HepG2 (cell line): ENCODE measurements around the gene CABP4. TPM values are rescaled to one million over a fixed set of nuclear protein-coding genes. Genes with fewer than 3 reads are reported as not detected.

Experiments used
- ATAC-seq: fragments of 200-7000 bp; cut with Tn5 transposase; 3 replicates; pipeline ENCODE4 v1.9.1; 2020; ENCODE audit warnings: mild to moderate bottlenecking, moderate library complexity
- BruUV-seq: library from RNA; stranded (reverse); fragments of 400-500 nt; replicated peaks from 2 replicates; lab custom pipeline; 2021; lab: Mats Ljungman, UMichigan
- CTCF ChIA-PET: fragments of 300-600 bp; formaldehyde crosslinking; extraction: SDS; loops from one replicate; lab custom pipeline; 2021; ENCODE audit warnings: low total read pairs, inconsistent platforms, low intra/inter-chr PET ratio; lab: Yijun Ruan, JAX
- POLR2A ChIA-PET: fragments of 350-600 bp; sonication (Branson Sonifier 250); formaldehyde crosslinking; loops from one replicate; lab custom pipeline; 2020; ENCODE audit warnings: antibody characterized with exemption, inconsistent platforms; lab: Yijun Ruan, JAX
- DNase-seq: peaks from one replicate; pipeline ENCODE4 v3.0.0-alpha.2; 2015; ENCODE audit warnings: low spot score
- FAIRE-seq: peaks from 3 replicates; lab custom pipeline; 2011; peaks lifted over from hg19 to GRCh38; lab: Jason Lieb, UNC
- H2AFZ ChIP-seq: one replicate; pipeline ENCODE4 v1.6.1; 2011; ENCODE audit warnings: low read length, inconsistent platforms
- H3K27ac ChIP-seq: fragments of 300-600 bp; 3 replicates; pipeline ENCODE4 v1.8.0; 2011; ENCODE audit warnings: mixed run types, mild to moderate bottlenecking, mixed read lengths, low read length, inconsistent platforms; ENCODE audit not compliant: insufficient read depth; ENCODE audit errors: extremely low read length
- H3K27me3 ChIP-seq, 2 experiments: fragments of 200-600 bp in 1 of 2; 2 replicates in 1 of 2; 3 replicates in 1 of 2; pipeline versions ENCODE4 v1.6.0 to v1.8.0; 2011; ENCODE audit warnings: low read length in 2 of 2, mild to moderate bottlenecking in 2 of 2, moderate library complexity in 2 of 2, inconsistent platforms in 1 of 2; ENCODE audit not compliant: insufficient read depth in 2 of 2, control insufficient read depth in 1 of 2
- H3K36me3 ChIP-seq, 2 experiments: fragments of 200-600 bp in 1 of 2; replicated peaks in 1 of 2; 2 replicates in 1 of 2; 3 replicates in 1 of 2; pipeline versions ENCODE4 v1.5.1 to v1.8.0; 2011; ENCODE audit warnings: low read length in 2 of 2, inconsistent platforms in 1 of 2; ENCODE audit not compliant: insufficient read depth in 2 of 2, control insufficient read depth in 1 of 2
- H3K4me1 ChIP-seq: 2 replicates; pipeline ENCODE4 v1.5.1; 2012; ENCODE audit warnings: low read length, inconsistent platforms; ENCODE audit not compliant: insufficient read depth
- H3K4me2 ChIP-seq: 2 replicates; pipeline ENCODE4 v1.6.0; 2011; ENCODE audit warnings: low read depth, low read length, inconsistent platforms
- H3K4me3 ChIP-seq, 3 experiments: fragments of 200-600 bp in 1 of 3; sonication (generic), shearing (Covaris generic) in 1 of 3; replicated peaks in 1 of 3; 2 replicates each; pipeline ENCODE4 v1.5.1; 2011 to 2016; ENCODE audit warnings: low read length in 3 of 3, inconsistent platforms in 2 of 3, low read depth in 2 of 3, mild to moderate bottlenecking in 2 of 3, control low read depth in 1 of 3, mixed read lengths in 1 of 3; ENCODE audit not compliant: insufficient read depth in 1 of 3
- H3K79me2 ChIP-seq: one replicate; pipeline ENCODE4 v1.6.1; 2011; ENCODE audit warnings: low read length, inconsistent platforms; ENCODE audit not compliant: insufficient read depth
- H3K9ac ChIP-seq: 2 replicates; pipeline ENCODE4 v1.6.0; 2011; ENCODE audit warnings: mild to moderate bottlenecking, low read depth, low read length, inconsistent platforms; ENCODE audit not compliant: insufficient read depth
- H3K9me3 ChIP-seq: 2 replicates; pipeline ENCODE4 v1.5.1; 2012; ENCODE audit warnings: mild to moderate bottlenecking, low read length
- H4K20me1 ChIP-seq: 2 replicates; pipeline ENCODE4 v1.6.0; 2011; ENCODE audit warnings: inconsistent platforms, mild to moderate bottlenecking, low read length, moderate library complexity; ENCODE audit not compliant: insufficient read depth
- BATF2 ChIP-seq: sonication (generic); formaldehyde crosslinking; IDR thresholded peaks from 2 replicates; pipeline ENCODE4 v1.8.0; 2022; ENCODE audit warnings: mild to moderate bottlenecking, missing genetic modification reagents, moderate library complexity
- CHD2 ChIP-seq: IDR thresholded peaks from 2 replicates; pipeline ENCODE4 v1.6.1; 2011; ENCODE audit warnings: low read depth, low read length, improper control_type of control experiment
- EEA1 ChIP-seq: sonication (generic); formaldehyde crosslinking; IDR thresholded peaks from 2 replicates; pipeline ENCODE4 v1.5.1; 2020; ENCODE audit warnings: mild to moderate bottlenecking, missing genetic modification reagents, borderline replicate concordance
- KDM2A ChIP-seq: sonication (generic); formaldehyde crosslinking; IDR thresholded peaks from 2 replicates; pipeline ENCODE4 v1.4.0; 2020; ENCODE audit warnings: low read depth, missing genetic modification reagents, borderline replicate concordance
- RXRA ChIP-seq: sonication (generic); formaldehyde crosslinking; IDR thresholded peaks from 2 replicates; pipeline ENCODE4 v1.5.1; 2020; ENCODE audit warnings: missing genetic modification reagents
- SALL1 ChIP-seq: sonication (generic); formaldehyde crosslinking; IDR thresholded peaks from 2 replicates; pipeline ENCODE4 v1.8.0; 2022; ENCODE audit warnings: mild to moderate bottlenecking, missing genetic modification reagents
- SIN3A ChIP-seq: IDR thresholded peaks from 2 replicates; pipeline ENCODE4 v1.6.1; 2011; ENCODE audit warnings: low read depth, mild to moderate bottlenecking, control low read depth, low read length, borderline replicate concordance
- SMAD9 ChIP-seq: sonication (generic); formaldehyde crosslinking; IDR thresholded peaks from 2 replicates; pipeline ENCODE4 v1.5.1; 2020; ENCODE audit warnings: mild to moderate bottlenecking, missing genetic modification reagents
- SMARCE1 ChIP-seq: fragments of 450-650 bp; IDR thresholded peaks from 2 replicates; pipeline ENCODE4 v1.6.1; 2017; ENCODE audit warnings: borderline replicate concordance
- SRSF1 ChIP-seq: fragments of 200-400 bp; formaldehyde crosslinking; optimal IDR thresholded peaks from 2 replicates; pipeline ENCODE3; 2017; ENCODE audit warnings: mild to moderate bottlenecking, low read depth, low read length, moderate library complexity
- STAT6 ChIP-seq: sonication (generic); formaldehyde crosslinking; IDR thresholded peaks from 2 replicates; pipeline ENCODE4 v1.4.0; 2020; ENCODE audit warnings: missing genetic modification reagents, mild to moderate bottlenecking, borderline replicate concordance
- ZNF10 ChIP-seq: sonication (generic); formaldehyde crosslinking; IDR thresholded peaks from 2 replicates; pipeline ENCODE4 v1.4.0; 2020; ENCODE audit warnings: mild to moderate bottlenecking, low read depth, missing genetic modification reagents, borderline replicate concordance
- ZNF292 ChIP-seq: sonication (generic); formaldehyde crosslinking; IDR thresholded peaks from 2 replicates; pipeline ENCODE4 v1.8.1; 2022; ENCODE audit warnings: mild to moderate bottlenecking, low read depth, missing genetic modification reagents, borderline replicate concordance
- ZNF33B ChIP-seq: sonication (generic); formaldehyde crosslinking; IDR thresholded peaks from 2 replicates; pipeline ENCODE4 v1.5.1; 2020; ENCODE audit warnings: mild to moderate bottlenecking, missing genetic modification reagents
- ZNF350 ChIP-seq: sonication (generic); formaldehyde crosslinking; IDR thresholded peaks from 2 replicates; pipeline ENCODE4 v1.4.0; 2020; ENCODE audit warnings: mild to moderate bottlenecking, low read depth, missing genetic modification reagents, borderline replicate concordance
- ZNF567 ChIP-seq: sonication (generic); formaldehyde crosslinking; IDR thresholded peaks from 2 replicates; pipeline ENCODE4 v1.8.1; 2023; ENCODE audit warnings: mild to moderate bottlenecking, missing genetic modification reagents, borderline replicate concordance
- ZSCAN21 ChIP-seq: sonication (generic); formaldehyde crosslinking; IDR thresholded peaks from 2 replicates; pipeline ENCODE4 v1.8.0; 2022; ENCODE audit warnings: mild to moderate bottlenecking, missing genetic modification reagents, moderate library complexity, borderline replicate concordance
- WGBS: methylation state at CpG from one replicate; pipeline ENCODE4 v1.1.6; 2017; ENCODE audit warnings: low lambda C conversion rate; 5-methylcytosine and 5-hydroxymethylcytosine counted together
- in situ Hi-C: cut with HindIII; loops from 2 replicates; pipeline ENCODE4 v1.10.0; 2017; ENCODE audit warnings: low pct_unique_long_range_greater_than_20kb; ENCODE audit not compliant: extremely low pct_ligation_motif_present
- intact Hi-C: fragments of 100-400 bp; cut with micrococcal nuclease; formaldehyde crosslinking; loops from one replicate; pipeline ENCODE4 v1.10.0; 2022; ENCODE audit not compliant: unreplicated experiment
- polyA plus RNA-seq, 8 experiments: library from polyadenylated mRNA; depleted of rRNA in 3 of 8; stranded (reverse) in 7 of 8; unstranded in 1 of 8; fragments of >200 nt; fragmentation: Illumina TruSeq in 4 of 8; extraction: Trizol in 4 of 8; gene quantifications; 2 replicates each; pipeline versions ENCODE4 v1.2.1 to v1.2.3, GENCODE V29; 2011 to 2016; ENCODE audit warnings: low read depth in 4 of 8, missing spikeins in 1 of 8, mixed read lengths in 1 of 8; ENCODE audit not compliant: insufficient read depth in 1 of 8
- total RNA-seq, 5 experiments: library from RNA; depleted of rRNA; stranded (reverse); fragments of >200 nt; fragmentation: Illumina TruSeq; extraction: Trizol; gene quantifications; 2 replicates each; pipeline ENCODE4 v1.2.3, GENCODE V29; 2016; ENCODE audit warnings: low read depth in 1 of 5

Gene CABP4
- total and polyA plus RNA-seq, 2 of the 13 experiments (the other 11 are each of a cell fraction or from before 2014, with no cell fraction given), result not detected

- Histone ChIP-seq H3K27ac (no peak overlapping the region), H3K27me3 (no peaks in the 10 kb centered on the region), H4K20me1 (no peaks in the 10 kb centered on the region), H3K79me2 (peaks cover 10% of the 10 kb centered on the region), H2AFZ (no peak overlapping the region), H3K36me3 (no peaks in the 10 kb centered on the region; a peak in 1 of 5 replicates), H3K4me2 (peak overlapping the region; percentile 95), H3K4me3 (peak overlapping the region; percentile 54 to 91 (median 82)), H3K9me3 (no peaks in the 10 kb centered on the region), H3K9ac (peak overlapping the region; percentile 72; the same call in 1 of the 2 replicates), H3K4me1 (peaks cover 34% of the 10 kb centered on the region)
- DNase-seq, result no peak
- intact Hi-C loops (no loop called here), in situ Hi-C loops (no loop called here)
- ATAC-seq, result no peak
- no peak for FAIRE-seq
- BruUV-seq, result no TSS peak
- ChIA-PET CTCF (interaction anchor here (2.2 kb wide), 1 partner anchor 114 kb away, joined by 18 read pairs; no protein-coding TSS in a partner anchor), POLR2A (no interaction called here)
- 16% methylated on average over 20 of the region's 101 CpGs for WGBS
- TF ChIP-seq SIN3A, result peak; percentile 21; the same call in 1 of the 2 replicates
- 0 out of 2 replicates have a peak, but pooled peaks have one; percentile 20 for TF ChIP-seq ZNF292 (CRISPR knock-in tag)
- no peak for TF ChIP-seq CHD2
- no peak for TF ChIP-seq SMARCE1
- TF ChIP-seq SRSF1, result peak; percentile 0
- 0 out of 2 replicates have a peak, but pooled peaks have one; percentile 19 for TF ChIP-seq BATF2 (CRISPR knock-in tag)
- TF ChIP-seq EEA1 (CRISPR knock-in tag), result 0 out of 2 replicates have a peak, but pooled peaks have one; percentile 53
- 0 out of 2 replicates have a peak, but pooled peaks have one; percentile 24 for TF ChIP-seq ZSCAN21 (CRISPR knock-in tag)
- no peak for TF ChIP-seq ZNF10
- TF ChIP-seq RXRA (CRISPR knock-in tag), result 0 out of 2 replicates have a peak, but pooled peaks have one; percentile 43
- TF ChIP-seq ZNF350 (CRISPR knock-in tag), result no peak; the same call in 1 of the 2 replicates
- 0 out of 2 replicates have a peak, but pooled peaks have one; percentile 13 for TF ChIP-seq KDM2A
- 0 out of 2 replicates have a peak, but pooled peaks have one; percentile 5 for TF ChIP-seq SALL1 (CRISPR knock-in tag)
- TF ChIP-seq ZNF33B (CRISPR knock-in tag), result no peak
- peak; percentile 28; the same call in 1 of the 2 replicates for TF ChIP-seq SMAD9
- no peak for TF ChIP-seq STAT6 (CRISPR knock-in tag)
- 0 out of 2 replicates have a peak, but pooled peaks have one; percentile 39 for TF ChIP-seq ZNF567 (CRISPR knock-in tag)
Measured at GRCh38 chr11:67504005-67504949, 49.1 kb downstream of the CABP4 start.
